Esophagus muscularis mucosa (tissue), 4 donors: ENCODE data around the gene KIF21A. TPM values are rescaled to one million over a fixed set of nuclear protein-coding genes. Genes with fewer than 3 reads are reported as not detected.

Source experiments
- DNase-seq: peaks from one replicate; pipeline ENCODE4 v3.0.0-alpha.2; 2017; ENCODE audit errors: extremely low spot score
- H3K27ac ChIP-seq, 4 donors: fragments of 200-600 bp; sonication (generic); replicated peaks in 1 of 4; 1 replicate in 3 of 4; 2 replicates in 1 of 4; pipeline ENCODE4 v1.5.1; 2016 to 2019; ENCODE audit warnings: mild to moderate bottlenecking in 1 of 4
- H3K27me3 ChIP-seq, 4 donors: fragments of 200-600 bp; sonication (generic); one replicate each; pipeline versions ENCODE4 v1.5.1 to v1.6.0; 2016 to 2019
- H3K36me3 ChIP-seq, 4 donors: fragments of 200-600 bp; sonication (generic); one replicate each; pipeline ENCODE4 v1.5.1; 2016 to 2019
- H3K4me1 ChIP-seq, 4 donors: fragments of 200-600 bp; sonication (generic); one replicate each; pipeline ENCODE4 v1.5.1; 2016 to 2019
- H3K4me3 ChIP-seq, 4 donors: fragments of 200-600 bp; sonication (generic); 1 replicate in 2 of 4; 2 replicates in 2 of 4; pipeline ENCODE4 v1.5.1; 2016 to 2019; ENCODE audit warnings: mild to moderate bottlenecking in 4 of 4, moderate library complexity in 1 of 4
- H3K9me3 ChIP-seq, 4 donors: fragments of 200-600 bp; sonication (generic); 1 replicate in 3 of 4; 2 replicates in 1 of 4; pipeline ENCODE4 v1.5.1; 2016 to 2019
- EP300 ChIP-seq: sonication (generic); formaldehyde crosslinking; IDR thresholded peaks from one replicate; pipeline ENCODE4 v1.6.1; 2017; ENCODE audit warnings: antibody characterized with exemption
- POLR2A ChIP-seq: fragments of 450-650 bp; IDR thresholded peaks from one replicate; pipeline ENCODE4 v1.6.1; 2017; ENCODE audit warnings: antibody characterized with exemption, moderate library complexity, mild to moderate bottlenecking, low read depth
- POLR2AphosphoS5 ChIP-seq, 2 donors: sonication (generic); formaldehyde crosslinking; IDR thresholded peaks; one replicate each; pipeline ENCODE4 v1.6.1; 2017; ENCODE audit warnings: antibody characterized with exemption in 2 of 2
- WGBS: methylation state at CpG from one replicate; pipeline ENCODE4 v1.1.5; 2018; 5-methylcytosine and 5-hydroxymethylcytosine counted together
- intact Hi-C: fragments of 100-400 bp; cut with DNase I; formaldehyde crosslinking; loops from one replicate; pipeline ENCODE4 v1.15.1; 2023
- total RNA-seq, 4 donors: library from RNA; depleted of rRNA; stranded (reverse); fragments of >200 nt; gene quantifications; one replicate each; pipeline versions ENCODE4 v1.1.0 to v1.2.1, GENCODE V29; 2016
- TF ChIP-seq, protein P1 (sequence below), 3 experiments: fragments of 200-600 bp in 2 of 3; fragments of 450-650 bp in 1 of 3; sonication (generic) in 2 of 3; IDR thresholded peaks; one replicate each; pipeline ENCODE4 v1.5.1; 2017 to 2019; ENCODE audit warnings: antibody characterized with exemption in 3 of 3, mild to moderate bottlenecking in 2 of 3, moderate library complexity in 1 of 3

Gene KIF21A
- total RNA-seq, 4 donors from 2014 or later, result 9.3 to 17.4 (median 11.1) TPM

DNA sequence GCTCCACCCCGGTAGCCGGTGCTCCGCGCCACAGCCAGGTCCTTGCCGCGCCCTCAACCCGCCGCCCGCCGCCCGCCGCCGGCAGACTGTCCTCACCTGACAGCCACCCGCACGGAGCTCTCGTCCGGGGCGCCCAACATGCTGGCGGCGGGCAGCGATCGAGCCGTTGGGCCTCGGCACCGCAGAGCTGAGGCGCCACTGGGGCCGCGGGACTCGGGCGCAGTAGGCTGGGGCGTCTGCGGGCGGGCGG, 164 bp downstream of the KIF21A start:
- H3K4me3 ChIP-seq, result peak overlapping the region; percentile 84 to 98 (median 94)
- peak overlapping the region; percentile 87 to 93 (median 88) for H3K27ac ChIP-seq
- no peaks in the 10 kb centered on the region for H3K36me3 ChIP-seq
- DNase-seq, result no peak
- WGBS, result no CpG with 5 or more reads among the region's 34 CpGs
- intact Hi-C loops, result loop anchor here (5.0 to 10.0 kb wide), 2 partner anchors 108 to 170 kb away; no protein-coding TSS in a partner anchor
- TF ChIP-seq EP300 (no peak), POLR2A (no peak), POLR2AphosphoS5 (IDR thresholded peaks at IDR 0.05) (no peak)
- TF ChIP-seq, protein P1, sequence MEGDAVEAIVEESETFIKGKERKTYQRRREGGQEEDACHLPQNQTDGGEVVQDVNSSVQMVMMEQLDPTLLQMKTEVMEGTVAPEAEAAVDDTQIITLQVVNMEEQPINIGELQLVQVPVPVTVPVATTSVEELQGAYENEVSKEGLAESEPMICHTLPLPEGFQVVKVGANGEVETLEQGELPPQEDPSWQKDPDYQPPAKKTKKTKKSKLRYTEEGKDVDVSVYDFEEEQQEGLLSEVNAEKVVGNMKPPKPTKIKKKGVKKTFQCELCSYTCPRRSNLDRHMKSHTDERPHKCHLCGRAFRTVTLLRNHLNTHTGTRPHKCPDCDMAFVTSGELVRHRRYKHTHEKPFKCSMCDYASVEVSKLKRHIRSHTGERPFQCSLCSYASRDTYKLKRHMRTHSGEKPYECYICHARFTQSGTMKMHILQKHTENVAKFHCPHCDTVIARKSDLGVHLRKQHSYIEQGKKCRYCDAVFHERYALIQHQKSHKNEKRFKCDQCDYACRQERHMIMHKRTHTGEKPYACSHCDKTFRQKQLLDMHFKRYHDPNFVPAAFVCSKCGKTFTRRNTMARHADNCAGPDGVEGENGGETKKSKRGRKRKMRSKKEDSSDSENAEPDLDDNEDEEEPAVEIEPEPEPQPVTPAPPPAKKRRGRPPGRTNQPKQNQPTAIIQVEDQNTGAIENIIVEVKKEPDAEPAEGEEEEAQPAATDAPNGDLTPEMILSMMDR (IDR thresholded peaks at IDR 0.05), result no peak
- H3K9me3 ChIP-seq, result no peaks in the 10 kb centered on the region
- peaks cover 16 to 28% (median 25%) of the 10 kb centered on the region in 4 donors for H3K4me1 ChIP-seq
- no peaks in the 10 kb centered on the region for H3K27me3 ChIP-seq

DNA sequence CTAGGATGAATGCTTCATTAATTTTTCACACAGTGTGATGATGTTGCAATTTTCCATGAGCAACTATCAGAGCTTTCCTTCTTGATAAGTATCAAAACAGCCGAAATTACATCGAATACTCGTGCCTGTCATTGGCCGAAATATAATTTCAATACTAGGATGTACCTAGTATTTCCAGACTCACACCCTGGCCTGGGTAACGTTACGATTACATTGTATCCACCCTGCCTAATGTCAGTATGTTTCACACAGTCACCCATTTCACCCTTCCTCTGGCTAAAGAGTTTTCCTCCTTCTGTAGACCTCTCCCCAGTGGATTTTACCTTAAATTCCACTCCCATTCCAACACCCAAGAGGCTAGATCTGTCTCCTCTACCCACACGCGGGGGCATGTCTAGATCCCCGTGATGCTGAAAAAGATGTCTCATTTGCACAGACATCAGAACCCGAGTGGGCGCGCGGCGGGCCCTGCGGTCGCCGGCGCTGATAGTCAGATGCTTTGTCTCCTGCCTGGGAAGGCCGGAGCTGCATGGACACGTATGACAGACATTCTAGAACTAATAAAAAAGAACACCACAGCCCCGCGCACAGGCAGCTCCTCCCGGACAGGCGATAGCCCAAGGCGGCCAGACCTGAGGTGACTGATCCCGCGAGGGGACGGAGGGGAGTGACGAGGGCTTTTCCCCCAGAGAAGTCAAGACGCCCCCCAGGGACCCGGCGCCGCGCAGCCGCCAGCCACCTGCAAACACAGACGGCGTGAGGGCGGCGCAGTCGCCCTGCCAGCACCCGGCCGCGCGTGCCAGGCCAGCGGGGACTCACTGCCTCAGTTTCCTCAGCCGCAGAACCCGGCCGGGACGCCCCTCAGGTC, 723 bp downstream of the KIF21A start:
- Histone ChIP-seq H3K27ac (peak overlapping the region; percentile 87 to 93 (median 88)), H3K4me3 (peak overlapping the region; percentile 84 to 98 (median 94)), H3K4me1 (peaks cover 16 to 28% (median 25%) of the 10 kb centered on the region in 4 donors), H3K9me3 (no peaks in the 10 kb centered on the region), H3K27me3 (no peaks in the 10 kb centered on the region), H3K36me3 (no peaks in the 10 kb centered on the region)
- WGBS, result 8% methylated on average over 29 of the region's 49 CpGs
- no peak for DNase-seq
- TF ChIP-seq POLR2A (no peak), EP300 (no peak), POLR2AphosphoS5 (IDR thresholded peaks at IDR 0.05) (peak in 1 of 2 donors; percentile 8)
- TF ChIP-seq, protein P1 (IDR thresholded peaks at IDR 0.05), result no peak
- intact Hi-C loops, result loop anchor here (5.0 to 10.0 kb wide), 2 partner anchors 107 to 170 kb away; no protein-coding TSS in a partner anchor

DNA sequence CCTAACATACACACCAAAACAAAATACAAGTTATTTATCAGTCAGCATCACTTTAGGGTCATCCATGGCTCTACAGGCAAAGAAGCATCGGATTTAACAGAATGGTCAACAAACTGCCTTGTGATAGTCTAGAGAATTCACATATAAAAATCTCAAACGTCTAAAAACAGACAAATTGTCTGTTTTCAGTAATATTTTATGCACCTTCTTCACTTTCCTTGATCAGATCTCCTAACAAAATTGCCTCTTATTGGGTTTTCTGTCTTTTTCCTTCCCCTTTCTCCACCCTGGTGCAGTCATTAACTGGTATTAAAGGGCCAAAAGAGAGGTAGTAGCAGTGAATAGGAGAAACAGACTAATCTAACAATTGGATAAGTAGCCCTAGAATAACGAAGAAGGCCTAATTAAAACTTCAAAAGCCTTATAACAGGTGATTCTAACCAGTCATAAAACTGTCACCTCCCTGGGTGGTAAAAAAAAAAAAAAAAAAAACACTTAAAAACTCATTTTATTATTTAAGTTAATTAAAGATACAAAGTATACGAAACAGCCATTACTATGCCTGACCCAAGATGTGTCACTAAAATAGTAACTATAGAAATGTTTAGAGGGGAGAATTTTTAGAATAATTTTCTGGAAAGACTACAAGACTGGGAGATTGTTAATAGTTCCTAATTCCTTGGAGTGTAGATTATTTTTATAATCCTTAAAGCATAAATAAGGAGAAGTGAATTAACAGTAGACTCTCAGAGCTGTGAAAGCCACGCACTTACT, 1.5 kb downstream of the KIF21A start:
- Histone ChIP-seq H3K27me3 (no peaks in the 10 kb centered on the region), H3K9me3 (no peaks in the 10 kb centered on the region), H3K27ac (peak overlapping the region; percentile 87 to 93 (median 88)), H3K36me3 (no peaks in the 10 kb centered on the region), H3K4me1 (peaks cover 16 to 28% (median 25%) of the 10 kb centered on the region in 4 donors), H3K4me3 (peak overlapping the region; percentile 84 to 98 (median 94))
- WGBS, result 62% methylated on average over 5 of the region's 5 CpGs
- TF ChIP-seq POLR2A (no peak), EP300 (no peak), POLR2AphosphoS5 (IDR thresholded peaks at IDR 0.05) (no peak)
- TF ChIP-seq, protein P1 (IDR thresholded peaks at IDR 0.05), result no peak
- no peak for DNase-seq
- intact Hi-C loops, result loop anchor here (5.0 to 10.0 kb wide), 2 partner anchors 107 to 171 kb away; no protein-coding TSS in a partner anchor

DNA sequence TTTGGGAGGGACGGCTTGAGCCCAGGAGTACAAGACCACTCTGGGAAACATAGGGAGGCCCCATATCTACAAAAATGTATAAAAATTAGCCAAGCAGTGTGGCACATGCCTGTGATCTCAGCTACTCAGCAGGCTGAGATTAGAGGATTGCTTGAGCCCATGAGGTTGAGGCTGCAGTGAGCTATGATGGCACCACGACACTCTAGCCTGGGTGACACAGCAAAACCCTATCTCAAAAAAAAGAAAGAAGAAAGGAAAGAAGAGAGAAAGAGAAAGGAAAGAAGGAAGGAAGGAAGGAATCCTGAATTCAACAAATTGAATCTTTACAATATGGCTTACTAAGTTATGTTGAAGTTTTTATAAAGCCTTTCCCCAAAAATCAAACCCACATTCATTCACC, 2.1 kb downstream of the KIF21A start:
- 87% methylated on average over 2 of the region's 2 CpGs for WGBS
- no peak for DNase-seq
- no peak overlapping the region for H3K27ac ChIP-seq
- no peak overlapping the region for H3K4me3 ChIP-seq
- no peaks in the 10 kb centered on the region for H3K36me3 ChIP-seq
- TF ChIP-seq, protein P1 (IDR thresholded peaks at IDR 0.05), result no peak
- TF ChIP-seq POLR2AphosphoS5 (IDR thresholded peaks at IDR 0.05) (no peak), POLR2A (no peak), EP300 (no peak)
- intact Hi-C loops, result loop anchor here (5.0 to 10.0 kb wide), 2 partner anchors 106 to 172 kb away; no protein-coding TSS in a partner anchor
- H3K4me1 ChIP-seq, result peaks cover 16 to 28% (median 25%) of the 10 kb centered on the region in 4 donors
- no peaks in the 10 kb centered on the region for H3K27me3 ChIP-seq
- H3K9me3 ChIP-seq, result no peaks in the 10 kb centered on the region
